K562 (cell line): ENCODE measurements around the gene TBL1XR1. TPM values are rescaled to one million over a fixed set of nuclear protein-coding genes. Genes with fewer than 3 reads are reported as not detected.

ENCODE experiments used
- DPF2 ChIP-seq: fragments of 450-650 bp; IDR thresholded peaks from 2 replicates; pipeline ENCODE4 v1.6.1; 2016
- FIP1L1 ChIP-seq: fragments of 200-400 bp; formaldehyde crosslinking; IDR thresholded peaks from 2 replicates; pipeline ENCODE4 v1.6.1; 2018; ENCODE audit warnings: mild to moderate bottlenecking, low read depth, low read length; ENCODE audit not compliant: poor library complexity, severe bottlenecking
- FOXP1 ChIP-seq: sonication (generic); formaldehyde crosslinking; IDR thresholded peaks from 2 replicates; pipeline ENCODE4 v1.8.0; 2022; ENCODE audit warnings: mild to moderate bottlenecking, missing genetic modification reagents
- MAX ChIP-seq: sonication (generic); formaldehyde crosslinking; IDR thresholded peaks from 2 replicates; pipeline ENCODE4 v1.9.0; 2022; ENCODE audit warnings: mild to moderate bottlenecking, missing genetic modification reagents
- MNT ChIP-seq, 2 experiments: fragments of 450-650 bp; conservative IDR thresholded peaks; 2 replicates each; pipeline ENCODE4 v1.6.1; 2017; ENCODE audit warnings: mild to moderate bottlenecking in 2 of 2, moderate library complexity in 2 of 2
- NR2C2 ChIP-seq, 2 experiments: fragments of 200-800 bp in 1 of 2; sonication (Bioruptor generic) in 1 of 2; sonication (generic) in 1 of 2; formaldehyde crosslinking in 1 of 2; IDR thresholded peaks; 2 replicates each; pipeline versions ENCODE4 v1.6.1 to v1.8.0; 2016 to 2022; ENCODE audit warnings: mild to moderate bottlenecking in 1 of 2, missing compliant biosample characterization in 1 of 2, missing genetic modification characterization in 1 of 2, missing genetic modification reagents in 1 of 2
- REST ChIP-seq, 2 experiments: fragments of 450-650 bp; formaldehyde crosslinking in 1 of 2; IDR thresholded peaks; 2 replicates each; pipeline versions ENCODE4 v1.4.0 to v1.6.1; 2014 to 2020; ENCODE audit warnings: mild to moderate bottlenecking in 2 of 2, borderline replicate concordance in 1 of 2, low read depth in 1 of 2
- SMARCE1 ChIP-seq: fragments of 450-650 bp; IDR thresholded peaks from 2 replicates; pipeline ENCODE4 v1.7.1; 2016; ENCODE audit warnings: mild to moderate bottlenecking
- polyA plus RNA-seq, 8 experiments: library from polyadenylated mRNA; depleted of rRNA in 4 of 8; stranded (reverse) in 5 of 8; unstranded in 3 of 8; fragments of >200 nt; fragmentation: Nextera tagmentation in 2 of 8; fragmentation: Illumina TruSeq in 1 of 8; extraction: Ambion mirVana in 2 of 8; extraction: Trizol in 1 of 8; gene quantifications; 2 replicates each; pipeline versions ENCODE4 v1.2.1 to v1.2.3, GENCODE V29; 2011 to 2014; ENCODE audit warnings: inconsistent platforms in 1 of 8, missing spikeins in 1 of 8
- total RNA-seq, 7 experiments: library from RNA; depleted of rRNA in 6 of 7; stranded (reverse); fragments of >200 nt in 6 of 7; fragmentation: Illumina TruSeq in 2 of 7; extraction: Trizol in 2 of 7; gene quantifications; 2 replicates each; pipeline versions ENCODE4 v1.2.1 to v1.2.3, GENCODE V29; 2011 to 2021; ENCODE audit warnings: low replicate concordance in 1 of 7
- TF ChIP-seq, protein P1 (sequence below): fragments of 150-350 bp; conservative IDR thresholded peaks from 2 replicates; pipeline ENCODE4 v1.6.1; 2014; ENCODE audit warnings: low read length
- TF ChIP-seq, protein P2 (sequence below): sonication (generic); IDR thresholded peaks from 2 replicates; pipeline ENCODE4 v1.6.1; 2016

The TBL1XR1 gene
- total and polyA plus RNA-seq, 9 of the 15 experiments (the other 6 are each of a cell fraction or from before 2014, with no cell fraction given): 19.6 to 171 (median 83.3) TPM

DNA sequence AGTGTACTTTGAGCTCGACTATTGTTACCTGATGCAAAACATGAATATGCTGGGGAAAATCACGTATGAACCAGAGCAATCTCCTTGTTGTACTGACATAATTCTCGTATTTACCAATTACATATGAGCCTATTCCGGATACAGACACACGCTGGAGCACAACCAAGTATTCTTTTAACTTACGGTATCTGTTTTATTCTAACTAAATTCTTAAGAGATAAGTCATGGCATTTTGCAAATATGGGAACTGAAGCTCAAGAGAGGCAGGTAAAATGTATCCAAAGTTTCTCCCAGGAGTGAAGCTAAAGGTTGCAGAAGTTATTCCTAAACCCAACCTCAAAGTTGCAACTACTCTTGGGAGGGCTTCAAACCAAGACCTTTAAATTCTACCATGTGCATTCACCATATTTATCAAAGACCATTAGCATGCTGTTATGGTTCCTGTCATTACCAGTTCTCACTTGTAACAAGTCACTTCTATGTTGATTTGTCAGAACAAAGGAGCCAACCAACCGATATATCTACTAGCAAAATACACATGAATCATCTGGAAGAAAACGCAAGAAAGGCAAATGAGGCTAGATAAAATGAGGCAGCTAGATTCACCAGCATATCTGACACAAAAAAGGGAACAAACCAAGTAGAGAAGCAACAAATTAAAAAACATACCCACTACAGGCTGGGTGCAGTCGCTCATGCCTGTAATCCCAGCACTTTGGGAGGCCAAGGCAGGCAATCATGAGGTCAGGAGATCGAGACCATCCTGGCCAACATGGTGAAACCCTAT, 17.8 kb downstream of the TBL1XR1 start (continued):
- TF ChIP-seq NR2C2 (CRISPR knock-in tag; IDR thresholded peaks at IDR 0.05) (no peak), NR2C2 (tag; IDR thresholded peaks at IDR 0.05) (no peak), MAX (CRISPR knock-in tag) (peak; percentile 64), FOXP1 (CRISPR knock-in tag) (0 out of 2 replicates have a peak, but pooled peaks have one; percentile 23), SMARCE1 (peak; percentile 43; the same call in 1 of the 2 replicates), DPF2 (0 out of 2 replicates have a peak, but pooled peaks have one; percentile 63), REST (IDR thresholded peaks at IDR 0.05; ENCODE audit: borderline replicate concordance) (peak; percentile 64), REST (CRISPR knock-in tag; IDR thresholded peaks at IDR 0.05; ENCODE audit: low read depth) (no peak), MNT (conservative IDR thresholded peaks at IDR 0.05) (peak; percentile 42 to 50; a peak in 2 of 4 replicates), FIP1L1 (no peak)
- TF ChIP-seq, protein P1, sequence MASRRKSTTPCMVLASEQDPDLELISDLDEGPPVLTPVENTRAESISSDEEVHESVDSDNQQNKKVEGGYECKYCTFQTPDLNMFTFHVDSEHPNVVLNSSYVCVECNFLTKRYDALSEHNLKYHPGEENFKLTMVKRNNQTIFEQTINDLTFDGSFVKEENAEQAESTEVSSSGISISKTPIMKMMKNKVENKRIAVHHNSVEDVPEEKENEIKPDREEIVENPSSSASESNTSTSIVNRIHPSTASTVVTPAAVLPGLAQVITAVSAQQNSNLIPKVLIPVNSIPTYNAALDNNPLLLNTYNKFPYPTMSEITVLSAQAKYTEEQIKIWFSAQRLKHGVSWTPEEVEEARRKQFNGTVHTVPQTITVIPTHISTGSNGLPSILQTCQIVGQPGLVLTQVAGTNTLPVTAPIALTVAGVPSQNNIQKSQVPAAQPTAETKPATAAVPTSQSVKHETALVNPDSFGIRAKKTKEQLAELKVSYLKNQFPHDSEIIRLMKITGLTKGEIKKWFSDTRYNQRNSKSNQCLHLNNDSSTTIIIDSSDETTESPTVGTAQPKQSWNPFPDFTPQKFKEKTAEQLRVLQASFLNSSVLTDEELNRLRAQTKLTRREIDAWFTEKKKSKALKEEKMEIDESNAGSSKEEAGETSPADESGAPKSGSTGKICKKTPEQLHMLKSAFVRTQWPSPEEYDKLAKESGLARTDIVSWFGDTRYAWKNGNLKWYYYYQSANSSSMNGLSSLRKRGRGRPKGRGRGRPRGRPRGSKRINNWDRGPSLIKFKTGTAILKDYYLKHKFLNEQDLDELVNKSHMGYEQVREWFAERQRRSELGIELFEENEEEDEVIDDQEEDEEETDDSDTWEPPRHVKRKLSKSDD: no peak
- TF ChIP-seq, protein P2, sequence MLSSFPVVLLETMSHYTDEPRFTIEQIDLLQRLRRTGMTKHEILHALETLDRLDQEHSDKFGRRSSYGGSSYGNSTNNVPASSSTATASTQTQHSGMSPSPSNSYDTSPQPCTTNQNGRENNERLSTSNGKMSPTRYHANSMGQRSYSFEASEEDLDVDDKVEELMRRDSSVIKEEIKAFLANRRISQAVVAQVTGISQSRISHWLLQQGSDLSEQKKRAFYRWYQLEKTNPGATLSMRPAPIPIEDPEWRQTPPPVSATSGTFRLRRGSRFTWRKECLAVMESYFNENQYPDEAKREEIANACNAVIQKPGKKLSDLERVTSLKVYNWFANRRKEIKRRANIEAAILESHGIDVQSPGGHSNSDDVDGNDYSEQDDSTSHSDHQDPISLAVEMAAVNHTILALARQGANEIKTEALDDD: peak; percentile 70
